GM21619 (cell line): Measurements from ENCODE around the gene PGAP6.
"Not testable (repeated sequence)": the region's sequence is repeated elsewhere in the genome, so short reads cannot be mapped to it uniquely, and the experiment has no call there.

ENCODE experiments used
- ATAC-seq: cut with Tn5 transposase; IDR thresholded peaks from one replicate; pipeline ENCODE4 v1.9.1; 2021; ENCODE audit not compliant: unreplicated experiment

Gene PGAP6

GRCh38 chr16:352547-353403, 29.0 kb downstream of the PGAP6 start, which contains the start of gene AXIN1:
Gene AXIN1 (minus strand): TSS chr16:352723. CDS start chr16:347025, 5,698 bp downstream.
- peak; percentile 44 for ATAC-seq

- ATAC-seq, result peak; percentile 12
Observed at GRCh38 chr16:351804-352520, 29.8 kb downstream of the PGAP6 start.

GRCh38 chr16:350203-350602, 31.6 kb downstream of the PGAP6 start:
- ATAC-seq, result no peak

GRCh38 chr16:349211-349610, 32.6 kb downstream of the PGAP6 start:
- no peak for ATAC-seq

- not testable (repeated sequence) for ATAC-seq
Observed at GRCh38 chr16:348495-348894, 33.3 kb downstream of the PGAP6 start.

GRCh38 chr16:347203-347602, 34.6 kb downstream of the PGAP6 start:
- ATAC-seq, result no peak

GRCh38 chr16:346587-346986, 35.2 kb downstream of the PGAP6 start:
- ATAC-seq, result no peak

GRCh38 chr16:345772-346171, 36.0 kb downstream of the PGAP6 start:
- no peak for ATAC-seq

GRCh38 chr16:342455-343213, 39.1 kb downstream of the PGAP6 start:
- ATAC-seq, result no peak

- ATAC-seq, result not testable (repeated sequence)
Observed at GRCh38 chr16:341974-342336, 39.8 kb downstream of the PGAP6 start.

- ATAC-seq, result not testable (repeated sequence)
Observed at GRCh38 chr16:341095-341973, 40.4 kb downstream of the PGAP6 start.

GRCh38 chr16:340370-341091, 41.2 kb downstream of the PGAP6 start:
- no peak for ATAC-seq

GRCh38 chr16:339680-340079, 42.1 kb downstream of the PGAP6 start:
- ATAC-seq, result no peak

- no peak for ATAC-seq
Observed at GRCh38 chr16:337975-338575, 43.7 kb downstream of the PGAP6 start.

GRCh38 chr16:337437-337836, 44.3 kb downstream of the PGAP6 start:
- ATAC-seq, result no peak

- no peak for ATAC-seq
Observed at GRCh38 chr16:336269-336668, 45.5 kb downstream of the PGAP6 start.

GRCh38 chr16:334861-335632, 46.7 kb downstream of the PGAP6 start:
- not testable (repeated sequence) for ATAC-seq

GRCh38 chr16:334164-334832, 47.5 kb downstream of the PGAP6 start:
- ATAC-seq, result not testable (repeated sequence)
